Activated CD8-positive, alpha-beta memory T cell treated with anti-CD3 and anti-CD28 coated beads for 1 hour (primary cell): ENCODE results near the gene GORASP1.

ENCODE experiments used
- DNase-seq, 2 donors: peaks; one replicate each; pipeline ENCODE4 v3.0.0-alpha.2; 2020; ENCODE audit warnings: low read depth in 1 of 2; ENCODE audit errors: extremely low read depth in 1 of 2

GORASP1 gene

GRCh38 chr3:39141171-39141995 is 34.0 kb upstream of the GORASP1 start:
- DNase-seq, result no peak

GRCh38 chr3:39140341-39140971 is 33.0 kb upstream of the GORASP1 start:
- DNase-seq, result no peak

- DNase-seq, result no peak
Observed at GRCh38 chr3:39139442-39139841, 32.0 kb upstream of the GORASP1 start.

- no peak for DNase-seq
Observed at GRCh38 chr3:39138804-39139415, 31.5 kb upstream of the GORASP1 start.

- no peak for DNase-seq
Observed at GRCh38 chr3:39137991-39138803, 30.8 kb upstream of the GORASP1 start.

GRCh38 chr3:39137435-39137936 is 30.1 kb upstream of the GORASP1 start:
- DNase-seq, result no peak

- DNase-seq, result no peak
Observed at GRCh38 chr3:39136533-39137434, 29.4 kb upstream of the GORASP1 start.

- DNase-seq, result no peak
Observed at GRCh38 chr3:39135170-39135805, 27.9 kb upstream of the GORASP1 start.

- no peak for DNase-seq
Observed at GRCh38 chr3:39134305-39134704, 26.9 kb upstream of the GORASP1 start.

- DNase-seq, result no peak
Observed at GRCh38 chr3:39133822-39134221, 26.4 kb upstream of the GORASP1 start.

GRCh38 chr3:39133093-39133490 is 25.7 kb upstream of the GORASP1 start:
- DNase-seq, result no peak

- no peak for DNase-seq
Observed at GRCh38 chr3:39132096-39133092, 25.0 kb upstream of the GORASP1 start.

GRCh38 chr3:39130693-39131265 is 23.4 kb upstream of the GORASP1 start:
- no peak for DNase-seq

- no peak for DNase-seq
Observed at GRCh38 chr3:39130026-39130425, 22.6 kb upstream of the GORASP1 start.

GRCh38 chr3:39128951-39129350 is 21.5 kb upstream of the GORASP1 start:
- no peak for DNase-seq

- DNase-seq, result no peak
Observed at GRCh38 chr3:39127908-39128304, 20.5 kb upstream of the GORASP1 start.

- DNase-seq, result no peak
Observed at GRCh38 chr3:39127269-39127907, 20.0 kb upstream of the GORASP1 start.
